GDM1 (cell line): ENCODE measurements around the gene CLDN15.
"Not testable (repeated sequence)": the region's sequence is repeated elsewhere in the genome, so short reads cannot be mapped to it uniquely, and the experiment has no call there.

Experiments
- DNase-seq: peaks from one replicate; lab custom pipeline; 2025; lab: John Stamatoyannopoulos, UW

CLDN15 gene

GRCh38 chr7:101199522-101199921 is 38.1 kb downstream of the CLDN15 start:
- DNase-seq: not testable (repeated sequence)

- no peak for DNase-seq
These were observed 39.1 kb downstream of the CLDN15 start for GRCh38 chr7:101198476-101198875.

- DNase-seq: no peak
These were observed 39.6 kb downstream of the CLDN15 start for GRCh38 chr7:101197991-101198390.

DNA sequence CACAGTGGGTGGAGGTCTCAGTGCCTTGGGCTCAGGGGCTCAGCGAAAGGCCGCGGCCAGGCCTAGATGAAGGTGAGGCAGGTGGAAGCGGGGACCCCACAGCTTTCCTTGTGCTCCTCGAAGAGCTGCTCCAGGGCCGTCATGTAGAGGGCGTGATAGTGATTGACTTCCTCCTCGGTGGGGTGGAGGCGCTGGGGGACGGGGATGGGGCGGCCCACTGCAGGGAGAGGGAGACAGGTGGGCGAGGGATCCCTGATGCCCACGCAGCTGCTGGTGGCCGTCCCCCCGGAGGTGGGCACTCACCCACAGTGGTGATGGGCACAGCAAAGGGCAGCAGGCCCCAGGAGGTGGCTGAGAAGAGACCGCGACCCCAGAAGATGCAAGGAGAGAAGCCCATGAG is 41.7 kb downstream of the CLDN15 start:
- DNase-seq: no peak

- no peak for DNase-seq
These were observed 48.5 kb downstream of the CLDN15 start for GRCh38 chr7:101189109-101189508.

DNA sequence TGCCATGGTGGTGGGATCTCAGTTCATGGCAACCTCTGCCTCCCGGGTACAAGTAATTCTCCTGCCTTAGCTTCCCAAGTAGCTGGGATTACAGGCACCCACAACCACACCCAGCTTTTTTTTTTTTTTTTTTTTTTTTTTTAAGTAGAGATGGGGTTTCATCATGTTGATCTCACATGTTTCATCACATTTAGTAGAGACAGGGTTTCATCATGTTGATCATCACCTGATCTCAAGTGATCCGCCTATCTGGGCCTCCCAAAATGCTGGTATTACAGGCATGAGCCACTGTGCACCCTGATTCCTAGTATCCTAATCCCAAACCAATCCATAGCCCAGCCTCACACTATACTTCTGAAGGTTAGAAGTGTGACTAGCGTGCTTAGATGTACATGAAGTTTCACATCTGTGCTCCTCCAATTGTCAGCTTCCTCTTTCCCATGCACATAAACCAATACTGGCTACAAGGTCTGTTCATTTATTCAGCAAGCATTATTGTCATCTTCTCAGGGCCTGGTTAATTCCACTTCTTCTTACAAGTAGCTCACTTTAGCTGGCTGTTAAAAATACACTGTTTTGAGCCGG is 50.7 kb downstream of the CLDN15 start:
- no peak for DNase-seq

- no peak for DNase-seq
These were observed 51.4 kb downstream of the CLDN15 start for GRCh38 chr7:101186194-101186593.

DNA sequence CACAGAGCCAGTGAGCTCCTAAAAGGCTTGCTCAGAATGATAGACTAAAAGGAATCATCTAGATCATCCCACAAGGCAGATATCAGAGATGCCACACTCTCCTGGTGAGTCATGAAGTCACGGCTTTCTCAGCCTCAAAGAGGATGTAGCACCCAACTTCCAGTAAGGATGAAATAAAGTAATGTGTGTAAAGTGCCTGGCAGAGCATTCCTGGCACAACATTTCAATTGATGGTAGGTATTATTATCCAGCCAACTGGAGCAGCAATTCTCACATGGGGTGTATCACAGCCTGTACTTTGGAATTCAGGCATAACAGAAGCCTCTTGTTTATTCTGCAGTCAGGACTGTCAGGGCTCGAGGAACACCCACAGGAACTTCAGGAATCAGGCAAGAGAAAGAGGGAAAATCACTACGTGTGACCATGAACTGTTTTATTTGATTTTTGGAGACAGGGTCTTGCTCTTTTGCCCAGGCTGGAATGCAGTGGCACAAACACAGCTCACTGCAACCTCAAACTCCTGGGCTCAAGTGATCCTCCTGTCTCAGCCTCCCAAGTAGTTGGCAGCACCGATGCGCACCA is 52.3 kb downstream of the CLDN15 start:
- no peak for DNase-seq
